HTERT RPE-1 (cell line): ENCODE data around the gene EDAR.

ENCODE experiments used
- in situ Hi-C: fragments of 300-500 bp; cut with MboI; formaldehyde crosslinking; loops from 4 replicates; pipeline ENCODE4 v1.14.3; 2020; ENCODE audit warnings: low sequenced_read_pairs

EDAR gene

GRCh38 chr2:108988796-108989713 lies at the start of gene EDAR:
Gene EDAR (minus strand): TSS chr2:108989220. CDS start chr2:108931014, 58,206 bp downstream.
- in situ Hi-C loops, result no loop called here

- in situ Hi-C loops, result no loop called here
Measured at GRCh38 chr2:109033171-109033570, 44.2 kb upstream of the EDAR start.

- in situ Hi-C loops, result no loop called here
Measured at GRCh38 chr2:109032229-109032820, 43.3 kb upstream of the EDAR start.

- in situ Hi-C loops, result no loop called here
Measured at GRCh38 chr2:109031476-109032228, 42.6 kb upstream of the EDAR start.

GRCh38 chr2:109030870-109031475 lies 42.0 kb upstream of the EDAR start:
- in situ Hi-C loops, result no loop called here

GRCh38 chr2:109029490-109030201 lies 40.6 kb upstream of the EDAR start:
- in situ Hi-C loops, result no loop called here

- in situ Hi-C loops, result no loop called here
Measured at GRCh38 chr2:109028738-109029489, 39.9 kb upstream of the EDAR start.

GRCh38 chr2:109028277-109028676 lies 39.3 kb upstream of the EDAR start:
- in situ Hi-C loops, result no loop called here

- in situ Hi-C loops, result no loop called here
Measured at GRCh38 chr2:109027702-109028101, 38.7 kb upstream of the EDAR start.

GRCh38 chr2:109024477-109024876 lies 35.5 kb upstream of the EDAR start:
- in situ Hi-C loops, result no loop called here

- in situ Hi-C loops, result no loop called here
Measured at GRCh38 chr2:109021895-109022300, 32.9 kb upstream of the EDAR start.

- in situ Hi-C loops, result no loop called here
Measured at GRCh38 chr2:109020217-109020637, 31.2 kb upstream of the EDAR start.

- in situ Hi-C loops, result no loop called here
Measured at GRCh38 chr2:109018452-109018851, 29.4 kb upstream of the EDAR start.

- in situ Hi-C loops, result no loop called here
Measured at GRCh38 chr2:109017017-109017416, 28.0 kb upstream of the EDAR start.

GRCh38 chr2:109016376-109016775 lies 27.4 kb upstream of the EDAR start:
- in situ Hi-C loops, result no loop called here

- in situ Hi-C loops, result no loop called here
Measured at GRCh38 chr2:109014476-109014875, 25.5 kb upstream of the EDAR start.

GRCh38 chr2:109013051-109013450 lies 24.0 kb upstream of the EDAR start:
- in situ Hi-C loops, result no loop called here

- in situ Hi-C loops, result no loop called here
Measured at GRCh38 chr2:109009920-109010610, 21.0 kb upstream of the EDAR start.

GRCh38 chr2:109006971-109007370 lies 18.0 kb upstream of the EDAR start:
- in situ Hi-C loops, result no loop called here
